ENCODE measurements around the gene TICRR. TPM values are rescaled to one million over a fixed set of nuclear protein-coding genes. Genes with fewer than 3 reads are reported as not detected.
A peak's percentile ranks its signal among the peaks of the same experiment; 100 is the strongest.

Gene TICRR
- total RNA-seq, 1 experiment from 2014 or later: 5.1 TPM

- no peaks in the 10 kb centered on the region for H3K9me3 ChIP-seq (ENCODE audit: low read length)
- peak overlapping the region; percentile 1 for H3K4me2 ChIP-seq (ENCODE audit: low read depth, low read length, poor library complexity, severe bottlenecking)
- no peaks in the 10 kb centered on the region for H3K9me2 ChIP-seq (replicated peaks; ENCODE audit: insufficient read depth, low read length)
- no peaks in the 10 kb centered on the region for H3K79me2 ChIP-seq (ENCODE audit: low read length)
- H4K20me1 ChIP-seq (ENCODE audit: insufficient read depth, low read depth, low read length): peaks cover 75% of the 10 kb centered on the region
- H3K4me3 ChIP-seq (ENCODE audit: low read length): no peak overlapping the region
- DNase-seq: no peak
- no peak overlapping the region for H2AFZ ChIP-seq (ENCODE audit: low read length)
- peaks cover 21% of the 10 kb centered on the region for H3K4me1 ChIP-seq (ENCODE audit: low read length)
- no peak overlapping the region for H3K27ac ChIP-seq (ENCODE audit: low read length)
- H3K36me3 ChIP-seq (ENCODE audit: insufficient read depth, low read length): peaks cover 60% of the 10 kb centered on the region
- H3K27me3 ChIP-seq (ENCODE audit: low read length): no peaks in the 10 kb centered on the region
- no peak overlapping the region for H3K9ac ChIP-seq (ENCODE audit: low read length)
Measured at GRCh38 chr15:89627256-89627970, 52.1 kb downstream of the TICRR start.

- Histone ChIP-seq H3K79me2 (ENCODE audit: low read length) (no peaks in the 10 kb centered on the region), H3K4me2 (ENCODE audit: low read depth, low read length, poor library complexity, severe bottlenecking) (no peak overlapping the region), H3K4me1 (ENCODE audit: low read length) (peaks cover 21% of the 10 kb centered on the region), H3K9me2 (replicated peaks; ENCODE audit: insufficient read depth, low read length) (no peaks in the 10 kb centered on the region), H2AFZ (ENCODE audit: low read length) (no peak overlapping the region), H3K9ac (ENCODE audit: low read length) (no peak overlapping the region), H3K9me3 (ENCODE audit: low read length) (no peaks in the 10 kb centered on the region), H3K27me3 (ENCODE audit: low read length) (no peaks in the 10 kb centered on the region), H3K36me3 (ENCODE audit: insufficient read depth, low read length) (peaks cover 56% of the 10 kb centered on the region), H4K20me1 (ENCODE audit: insufficient read depth, low read depth, low read length) (peaks cover 66% of the 10 kb centered on the region), H3K27ac (ENCODE audit: low read length) (no peak overlapping the region), H3K4me3 (ENCODE audit: low read length) (no peak overlapping the region)
- no peak for DNase-seq
Measured at GRCh38 chr15:89628301-89628700, 53.0 kb downstream of the TICRR start.

GRCh38 chr15:89628806-89629715, 53.8 kb downstream of the TICRR start:
- no peaks in the 10 kb centered on the region for H3K9me2 ChIP-seq (replicated peaks; ENCODE audit: insufficient read depth, low read length)
- no peak overlapping the region for H3K27ac ChIP-seq (ENCODE audit: low read length)
- peaks cover 58% of the 10 kb centered on the region for H4K20me1 ChIP-seq (ENCODE audit: insufficient read depth, low read depth, low read length)
- peaks cover 49% of the 10 kb centered on the region for H3K36me3 ChIP-seq (ENCODE audit: insufficient read depth, low read length)
- H3K4me2 ChIP-seq (ENCODE audit: low read depth, low read length, poor library complexity, severe bottlenecking): no peak overlapping the region
- no peak overlapping the region for H3K4me3 ChIP-seq (ENCODE audit: low read length)
- no peak for DNase-seq
- no peaks in the 10 kb centered on the region for H3K79me2 ChIP-seq (ENCODE audit: low read length)
- no peaks in the 10 kb centered on the region for H3K27me3 ChIP-seq (ENCODE audit: low read length)
- H3K4me1 ChIP-seq (ENCODE audit: low read length): peaks cover 21% of the 10 kb centered on the region
- H3K9me3 ChIP-seq (ENCODE audit: low read length): no peaks in the 10 kb centered on the region
- H2AFZ ChIP-seq (ENCODE audit: low read length): no peak overlapping the region
- H3K9ac ChIP-seq (ENCODE audit: low read length): no peak overlapping the region

DNA sequence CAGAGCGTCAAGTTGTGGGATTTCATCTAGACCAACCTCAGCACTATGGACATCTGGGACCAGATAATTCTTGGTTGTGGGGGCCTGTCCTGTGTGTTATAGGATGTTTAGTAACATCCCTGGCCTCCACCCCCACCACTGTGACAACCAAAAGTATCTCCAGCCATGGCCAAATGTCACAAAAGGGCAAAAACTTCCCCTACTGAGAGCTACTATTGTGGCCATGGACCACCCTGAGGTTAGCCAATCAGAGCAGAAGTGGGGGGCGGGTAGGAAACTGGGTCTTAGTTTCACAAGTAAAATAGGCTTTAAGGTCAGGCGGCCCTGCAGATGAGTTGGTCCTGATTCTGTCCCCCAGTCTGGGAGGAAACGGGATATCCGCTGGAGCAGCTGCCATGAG, 54.6 kb downstream of the TICRR start:
- Histone ChIP-seq H3K27me3 (ENCODE audit: low read length) (no peaks in the 10 kb centered on the region), H2AFZ (ENCODE audit: low read length) (no peak overlapping the region), H3K79me2 (ENCODE audit: low read length) (no peaks in the 10 kb centered on the region), H3K4me1 (ENCODE audit: low read length) (peaks cover 21% of the 10 kb centered on the region), H3K27ac (ENCODE audit: low read length) (no peak overlapping the region), H3K36me3 (ENCODE audit: insufficient read depth, low read length) (peaks cover 41% of the 10 kb centered on the region), H3K9me2 (replicated peaks; ENCODE audit: insufficient read depth, low read length) (no peaks in the 10 kb centered on the region), H3K9me3 (ENCODE audit: low read length) (no peaks in the 10 kb centered on the region), H3K4me2 (ENCODE audit: low read depth, low read length, poor library complexity, severe bottlenecking) (no peak overlapping the region), H3K9ac (ENCODE audit: low read length) (no peak overlapping the region), H4K20me1 (ENCODE audit: insufficient read depth, low read depth, low read length) (peaks cover 51% of the 10 kb centered on the region), H3K4me3 (ENCODE audit: low read length) (no peak overlapping the region)
- DNase-seq: no peak

DNA sequence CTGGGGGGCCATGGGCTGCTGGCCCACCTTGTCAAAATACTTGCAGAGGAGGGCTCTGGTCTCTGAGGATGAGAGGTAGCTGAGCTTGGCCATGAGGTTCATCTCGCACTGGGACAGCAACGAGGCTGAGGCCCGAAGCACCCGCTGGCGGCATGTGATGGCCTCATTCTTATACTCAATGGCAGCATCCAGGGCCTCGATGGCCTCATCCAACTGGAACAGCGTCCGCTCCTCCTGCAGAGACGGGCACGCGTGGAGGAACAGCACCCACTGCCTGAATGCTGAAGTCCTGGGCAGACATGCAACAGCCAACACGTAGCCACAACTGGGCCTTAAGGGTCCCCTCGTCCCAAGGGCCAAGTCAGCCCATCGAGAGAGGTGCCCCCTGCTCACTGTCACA, 55.0 kb downstream of the TICRR start:
- Histone ChIP-seq H3K4me2 (ENCODE audit: low read depth, low read length, poor library complexity, severe bottlenecking) (no peak overlapping the region), H3K4me3 (ENCODE audit: low read length) (no peak overlapping the region), H4K20me1 (ENCODE audit: insufficient read depth, low read depth, low read length) (peaks cover 46% of the 10 kb centered on the region), H3K79me2 (ENCODE audit: low read length) (no peaks in the 10 kb centered on the region), H3K9ac (ENCODE audit: low read length) (no peak overlapping the region), H3K4me1 (ENCODE audit: low read length) (peaks cover 21% of the 10 kb centered on the region), H3K27me3 (ENCODE audit: low read length) (no peaks in the 10 kb centered on the region), H3K36me3 (ENCODE audit: insufficient read depth, low read length) (peaks cover 37% of the 10 kb centered on the region), H2AFZ (ENCODE audit: low read length) (no peak overlapping the region), H3K27ac (ENCODE audit: low read length) (no peak overlapping the region), H3K9me3 (ENCODE audit: low read length) (no peaks in the 10 kb centered on the region), H3K9me2 (replicated peaks; ENCODE audit: insufficient read depth, low read length) (no peaks in the 10 kb centered on the region)
- no peak for DNase-seq

GRCh38 chr15:89630974-89631901, 56.0 kb downstream of the TICRR start:
- H3K9me3 ChIP-seq (ENCODE audit: low read length): no peaks in the 10 kb centered on the region
- no peaks in the 10 kb centered on the region for H3K79me2 ChIP-seq (ENCODE audit: low read length)
- H2AFZ ChIP-seq (ENCODE audit: low read length): no peak overlapping the region
- H3K27me3 ChIP-seq (ENCODE audit: low read length): no peaks in the 10 kb centered on the region
- no peak overlapping the region for H3K27ac ChIP-seq (ENCODE audit: low read length)
- no peak for DNase-seq
- no peaks in the 10 kb centered on the region for H3K9me2 ChIP-seq (replicated peaks; ENCODE audit: insufficient read depth, low read length)
- H4K20me1 ChIP-seq (ENCODE audit: insufficient read depth, low read depth, low read length): peaks cover 37% of the 10 kb centered on the region
- no peak overlapping the region for H3K9ac ChIP-seq (ENCODE audit: low read length)
- no peak overlapping the region for H3K4me2 ChIP-seq (ENCODE audit: low read depth, low read length, poor library complexity, severe bottlenecking)
- H3K4me3 ChIP-seq (ENCODE audit: low read length): no peak overlapping the region
- H3K4me1 ChIP-seq (ENCODE audit: low read length): peaks cover 11% of the 10 kb centered on the region
- peaks cover 31% of the 10 kb centered on the region for H3K36me3 ChIP-seq (ENCODE audit: insufficient read depth, low read length)

DNA sequence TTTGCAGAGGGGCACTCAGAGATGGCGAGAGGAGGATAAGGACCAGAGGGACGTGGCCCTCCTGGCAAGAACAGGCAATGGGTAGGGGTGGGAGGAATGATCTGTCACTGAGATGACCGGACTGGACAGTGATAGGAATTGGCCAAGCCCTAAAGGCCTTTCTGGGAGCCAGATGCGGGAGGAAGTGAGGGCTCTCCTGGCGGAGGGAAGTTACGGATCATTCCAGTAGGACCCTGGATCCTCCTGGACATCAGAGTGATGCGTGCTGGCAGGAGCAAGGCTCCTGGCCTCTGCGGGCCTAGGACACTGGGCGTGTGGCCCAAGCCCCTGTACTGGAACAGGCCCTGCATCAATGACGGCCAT, 56.6 kb downstream of the TICRR start:
- H3K79me2 ChIP-seq (ENCODE audit: low read length): no peaks in the 10 kb centered on the region
- H2AFZ ChIP-seq (ENCODE audit: low read length): no peak overlapping the region
- H3K4me2 ChIP-seq (ENCODE audit: low read depth, low read length, poor library complexity, severe bottlenecking): no peak overlapping the region
- H3K9ac ChIP-seq (ENCODE audit: low read length): no peak overlapping the region
- H4K20me1 ChIP-seq (ENCODE audit: insufficient read depth, low read depth, low read length): peaks cover 33% of the 10 kb centered on the region
- H3K27me3 ChIP-seq (ENCODE audit: low read length): no peaks in the 10 kb centered on the region
- no peak overlapping the region for H3K4me3 ChIP-seq (ENCODE audit: low read length)
- H3K9me3 ChIP-seq (ENCODE audit: low read length): no peaks in the 10 kb centered on the region
- no peak overlapping the region for H3K27ac ChIP-seq (ENCODE audit: low read length)
- no peaks in the 10 kb centered on the region for H3K9me2 ChIP-seq (replicated peaks; ENCODE audit: insufficient read depth, low read length)
- peaks cover 29% of the 10 kb centered on the region for H3K36me3 ChIP-seq (ENCODE audit: insufficient read depth, low read length)
- no peak for DNase-seq
- H3K4me1 ChIP-seq (ENCODE audit: low read length): peaks cover 4% of the 10 kb centered on the region

All from Karpas-422 (cell line).